HepG2 (cell line): Measurements from ENCODE around the gene PARN. TPM values are rescaled to one million over a fixed set of nuclear protein-coding genes. Genes with fewer than 3 reads are reported as not detected.
A peak's percentile ranks its signal among the peaks of the same experiment; 100 is the strongest.
"Not testable (repeated sequence)": the region's sequence is repeated elsewhere in the genome, so short reads cannot be mapped to it uniquely, and the experiment has no call there.

ENCODE experiments used
- ATAC-seq: fragments of 200-7000 bp; cut with Tn5 transposase; 3 replicates; pipeline ENCODE4 v1.9.1; 2020; ENCODE audit warnings: mild to moderate bottlenecking, moderate library complexity
- BruUV-seq: library from RNA; stranded (reverse); fragments of 400-500 nt; replicated peaks from 2 replicates; lab custom pipeline; 2021; lab: Mats Ljungman, UMichigan
- CTCF ChIA-PET: fragments of 300-600 bp; formaldehyde crosslinking; extraction: SDS; loops from one replicate; lab custom pipeline; 2021; ENCODE audit warnings: low total read pairs, inconsistent platforms, low intra/inter-chr PET ratio; lab: Yijun Ruan, JAX
- POLR2A ChIA-PET: fragments of 350-600 bp; sonication (Branson Sonifier 250); formaldehyde crosslinking; loops from one replicate; lab custom pipeline; 2020; ENCODE audit warnings: antibody characterized with exemption, inconsistent platforms; lab: Yijun Ruan, JAX
- DNase-seq: peaks from one replicate; pipeline ENCODE4 v3.0.0-alpha.2; 2015; ENCODE audit warnings: low spot score
- FAIRE-seq: peaks from 3 replicates; lab custom pipeline; 2011; peaks lifted over from hg19 to GRCh38; lab: Jason Lieb, UNC
- H2AFZ ChIP-seq: one replicate; pipeline ENCODE4 v1.6.1; 2011; ENCODE audit warnings: low read length, inconsistent platforms
- H3K27ac ChIP-seq: fragments of 300-600 bp; 3 replicates; pipeline ENCODE4 v1.8.0; 2011; ENCODE audit warnings: mixed run types, mild to moderate bottlenecking, mixed read lengths, low read length, inconsistent platforms; ENCODE audit not compliant: insufficient read depth; ENCODE audit errors: extremely low read length
- H3K27me3 ChIP-seq, 2 experiments: fragments of 200-600 bp in 1 of 2; 2 replicates in 1 of 2; 3 replicates in 1 of 2; pipeline versions ENCODE4 v1.6.0 to v1.8.0; 2011; ENCODE audit warnings: low read length in 2 of 2, mild to moderate bottlenecking in 2 of 2, moderate library complexity in 2 of 2, inconsistent platforms in 1 of 2; ENCODE audit not compliant: insufficient read depth in 2 of 2, control insufficient read depth in 1 of 2
- H3K36me3 ChIP-seq, 2 experiments: fragments of 200-600 bp in 1 of 2; replicated peaks in 1 of 2; 2 replicates in 1 of 2; 3 replicates in 1 of 2; pipeline versions ENCODE4 v1.5.1 to v1.8.0; 2011; ENCODE audit warnings: low read length in 2 of 2, inconsistent platforms in 1 of 2; ENCODE audit not compliant: insufficient read depth in 2 of 2, control insufficient read depth in 1 of 2
- H3K4me1 ChIP-seq: 2 replicates; pipeline ENCODE4 v1.5.1; 2012; ENCODE audit warnings: low read length, inconsistent platforms; ENCODE audit not compliant: insufficient read depth
- H3K4me2 ChIP-seq: 2 replicates; pipeline ENCODE4 v1.6.0; 2011; ENCODE audit warnings: low read depth, low read length, inconsistent platforms
- H3K4me3 ChIP-seq, 3 experiments: fragments of 200-600 bp in 1 of 3; sonication (generic), shearing (Covaris generic) in 1 of 3; replicated peaks in 1 of 3; 2 replicates each; pipeline ENCODE4 v1.5.1; 2011 to 2016; ENCODE audit warnings: low read length in 3 of 3, inconsistent platforms in 2 of 3, low read depth in 2 of 3, mild to moderate bottlenecking in 2 of 3, control low read depth in 1 of 3, mixed read lengths in 1 of 3; ENCODE audit not compliant: insufficient read depth in 1 of 3
- H3K79me2 ChIP-seq: one replicate; pipeline ENCODE4 v1.6.1; 2011; ENCODE audit warnings: low read length, inconsistent platforms; ENCODE audit not compliant: insufficient read depth
- H3K9ac ChIP-seq: 2 replicates; pipeline ENCODE4 v1.6.0; 2011; ENCODE audit warnings: mild to moderate bottlenecking, low read depth, low read length, inconsistent platforms; ENCODE audit not compliant: insufficient read depth
- H3K9me3 ChIP-seq: 2 replicates; pipeline ENCODE4 v1.5.1; 2012; ENCODE audit warnings: mild to moderate bottlenecking, low read length
- H4K20me1 ChIP-seq: 2 replicates; pipeline ENCODE4 v1.6.0; 2011; ENCODE audit warnings: inconsistent platforms, mild to moderate bottlenecking, low read length, moderate library complexity; ENCODE audit not compliant: insufficient read depth
- ATF2 ChIP-seq: sonication (generic); formaldehyde crosslinking; IDR thresholded peaks from 2 replicates; pipeline ENCODE4 v1.4.0; 2020; ENCODE audit warnings: missing genetic modification reagents
- CREM ChIP-seq, 2 experiments: sonication (generic) in 1 of 2; formaldehyde crosslinking in 1 of 2; IDR thresholded peaks; 2 replicates each; pipeline versions ENCODE4 v1.4.0 to v1.6.1; 2016 to 2020; ENCODE audit warnings: antibody characterized with exemption in 1 of 2, mild to moderate bottlenecking in 1 of 2, missing genetic modification reagents in 1 of 2
- HINFP ChIP-seq: sonication (generic); formaldehyde crosslinking; IDR thresholded peaks from 2 replicates; pipeline ENCODE4 v1.4.0; 2020; ENCODE audit warnings: low read depth, mild to moderate bottlenecking, missing genetic modification reagents
- ISL2 ChIP-seq: sonication (generic); formaldehyde crosslinking; IDR thresholded peaks from 2 replicates; pipeline ENCODE4 v1.5.0; 2020; ENCODE audit warnings: missing genetic modification reagents
- MAZ ChIP-seq, 2 experiments: sonication (generic) in 1 of 2; formaldehyde crosslinking in 1 of 2; IDR thresholded peaks; 2 replicates each; pipeline versions ENCODE4 v1.5.0 to v1.6.1; 2012 to 2020; ENCODE audit warnings: low read depth in 2 of 2, mild to moderate bottlenecking in 2 of 2, borderline replicate concordance in 1 of 2, improper control_type of control experiment in 1 of 2, low read length in 1 of 2, missing genetic modification reagents in 1 of 2, moderate library complexity in 1 of 2
- RXRA ChIP-seq: sonication (generic); formaldehyde crosslinking; IDR thresholded peaks from 2 replicates; pipeline ENCODE4 v1.5.1; 2020; ENCODE audit warnings: missing genetic modification reagents
- SKI ChIP-seq: fragments of 450-650 bp; IDR thresholded peaks from one replicate; pipeline ENCODE4 v1.6.1; 2018; ENCODE audit warnings: mild to moderate bottlenecking; ENCODE audit not compliant: partially characterized antibody
- TIGD3 ChIP-seq: sonication (generic); formaldehyde crosslinking; IDR thresholded peaks from 2 replicates; pipeline ENCODE4 v1.5.1; 2020; ENCODE audit warnings: mild to moderate bottlenecking, missing genetic modification reagents, borderline replicate concordance
- TRAFD1 ChIP-seq: sonication (generic); formaldehyde crosslinking; IDR thresholded peaks from 2 replicates; pipeline ENCODE4 v1.5.1; 2020; ENCODE audit warnings: missing genetic modification reagents, mild to moderate bottlenecking, borderline replicate concordance
- ZNF251 ChIP-seq: sonication (generic); formaldehyde crosslinking; IDR thresholded peaks from 2 replicates; pipeline ENCODE4 v1.9.0; 2021; ENCODE audit warnings: mild to moderate bottlenecking, missing genetic modification reagents
- WGBS: methylation state at CpG from one replicate; pipeline ENCODE4 v1.1.6; 2017; ENCODE audit warnings: low lambda C conversion rate; 5-methylcytosine and 5-hydroxymethylcytosine counted together
- in situ Hi-C: cut with HindIII; loops from 2 replicates; pipeline ENCODE4 v1.10.0; 2017; ENCODE audit warnings: low pct_unique_long_range_greater_than_20kb; ENCODE audit not compliant: extremely low pct_ligation_motif_present
- intact Hi-C: fragments of 100-400 bp; cut with micrococcal nuclease; formaldehyde crosslinking; loops from one replicate; pipeline ENCODE4 v1.10.0; 2022; ENCODE audit not compliant: unreplicated experiment
- polyA plus RNA-seq, 8 experiments: library from polyadenylated mRNA; depleted of rRNA in 3 of 8; stranded (reverse) in 7 of 8; unstranded in 1 of 8; fragments of >200 nt; fragmentation: Illumina TruSeq in 4 of 8; extraction: Trizol in 4 of 8; gene quantifications; 2 replicates each; pipeline versions ENCODE4 v1.2.1 to v1.2.3, GENCODE V29; 2011 to 2016; ENCODE audit warnings: low read depth in 4 of 8, missing spikeins in 1 of 8, mixed read lengths in 1 of 8; ENCODE audit not compliant: insufficient read depth in 1 of 8
- total RNA-seq, 5 experiments: library from RNA; depleted of rRNA; stranded (reverse); fragments of >200 nt; fragmentation: Illumina TruSeq; extraction: Trizol; gene quantifications; 2 replicates each; pipeline ENCODE4 v1.2.3, GENCODE V29; 2016; ENCODE audit warnings: low read depth in 1 of 5

Gene PARN
- total and polyA plus RNA-seq, 2 of the 13 experiments (the other 11 are each of a cell fraction or from before 2014, with no cell fraction given), result 13.3 to 47.6 TPM

- H3K4me2 ChIP-seq, H3K79me2 ChIP-seq, DNase-seq, H3K9ac ChIP-seq, BruUV-seq, H3K27ac ChIP-seq, CTCF ChIA-PET, H3K36me3 ChIP-seq, H4K20me1 ChIP-seq, intact Hi-C loops, ATAC-seq, H3K27me3 ChIP-seq, H2AFZ ChIP-seq, H3K9me3 ChIP-seq, H3K4me3 ChIP-seq, in situ Hi-C loops: not testable (repeated sequence)
- H3K4me1 ChIP-seq, result peaks cover 19% of the 10 kb centered on the region
- FAIRE-seq, result peak; percentile 8
- POLR2A ChIA-PET, result interaction anchor here (1.4 kb wide), 1 partner anchor 23 kb away, joined by 5 read pairs; no protein-coding TSS in a partner anchor
- WGBS, result 94% methylated on average over 14 of the region's 14 CpGs
- peak; percentile 20 for TF ChIP-seq SKI
These were observed 201.0 kb downstream of the PARN start for GRCh38 chr16:14428971-14429637.

- no peak for DNase-seq
- FAIRE-seq, result no peak
- in situ Hi-C loops, result no loop called here
- Histone ChIP-seq H3K9ac (no peak overlapping the region), H2AFZ (no peak overlapping the region), H3K9me3 (no peaks in the 10 kb centered on the region), H4K20me1 (no peaks in the 10 kb centered on the region), H3K27me3 (no peaks in the 10 kb centered on the region), H3K4me1 (peaks cover 19% of the 10 kb centered on the region), H3K4me2 (no peak overlapping the region), H3K79me2 (no peaks in the 10 kb centered on the region), H3K27ac (no peak overlapping the region), H3K36me3 (no peaks in the 10 kb centered on the region; a peak in 1 of 5 replicates), H3K4me3 (no peak overlapping the region)
- intact Hi-C loops, result no loop called here
- no TSS peak for BruUV-seq
- CTCF ChIA-PET, result no interaction called here
- 92% methylated on average over 4 of the region's 4 CpGs for WGBS
- peak; percentile 12; the same call in 1 of the 3 replicates for ATAC-seq
- POLR2A ChIA-PET, result interaction anchor here (0.6 to 0.7 kb wide), 3 partner anchors 10 to 28 kb away, joined by 3 to 4 read pairs (median 3); no protein-coding TSS in a partner anchor
- TF ChIP-seq CREM (IDR thresholded peaks at IDR 0.05) (no peak), CREM (CRISPR knock-in tag; IDR thresholded peaks at IDR 0.05) (no peak), ZNF251 (no peak), MAZ (IDR thresholded peaks at IDR 0.05; ENCODE audit: borderline replicate concordance, low read depth, low read length) (no peak), MAZ (CRISPR knock-in tag; IDR thresholded peaks at IDR 0.05; ENCODE audit: low read depth) (no peak), RXRA (CRISPR knock-in tag) (no peak), TIGD3 (CRISPR knock-in tag) (no peak), HINFP (CRISPR knock-in tag) (no peak), ISL2 (CRISPR knock-in tag) (no peak), TRAFD1 (CRISPR knock-in tag) (no peak), ATF2 (CRISPR knock-in tag) (no peak)
These were observed 202.0 kb downstream of the PARN start for GRCh38 chr16:14428043-14428442.
